NCI-H446 (cell line): ENCODE measurements around the gene ATP1A2.
A peak's percentile ranks its signal among the peaks of the same experiment; 100 is the strongest.

ENCODE experiments used
- DNase-seq, 2 experiments: peaks; one replicate each; lab custom pipeline; 2025; lab: John Stamatoyannopoulos, UW

The ATP1A2 gene

GRCh38 chr1:160171980-160172379 lies 56.4 kb downstream of the ATP1A2 start:
- no peak for DNase-seq

DNA sequence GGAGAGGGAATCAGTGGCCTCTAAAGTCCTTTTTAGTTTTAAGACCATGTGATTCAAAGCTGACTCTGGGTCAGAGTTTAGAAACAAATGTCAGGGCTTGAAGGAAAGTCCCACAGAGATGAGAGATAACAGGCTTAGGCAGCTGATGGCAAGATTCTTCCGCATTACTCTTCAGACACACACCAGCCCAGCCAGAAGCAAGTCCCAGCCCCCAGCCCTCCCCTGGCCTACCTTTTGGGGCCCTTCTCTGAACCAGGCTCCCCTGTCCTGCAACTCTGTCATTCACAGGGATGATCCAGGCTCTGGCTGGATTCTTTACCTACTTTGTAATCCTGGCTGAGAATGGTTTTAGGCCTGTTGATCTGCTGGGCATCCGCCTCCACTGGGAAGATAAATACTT lies 61.7 kb downstream of the ATP1A2 start:
- DNase-seq, result no peak

- no peak for DNase-seq
These were observed 62.1 kb downstream of the ATP1A2 start for GRCh38 chr1:160177667-160178066.

DNA sequence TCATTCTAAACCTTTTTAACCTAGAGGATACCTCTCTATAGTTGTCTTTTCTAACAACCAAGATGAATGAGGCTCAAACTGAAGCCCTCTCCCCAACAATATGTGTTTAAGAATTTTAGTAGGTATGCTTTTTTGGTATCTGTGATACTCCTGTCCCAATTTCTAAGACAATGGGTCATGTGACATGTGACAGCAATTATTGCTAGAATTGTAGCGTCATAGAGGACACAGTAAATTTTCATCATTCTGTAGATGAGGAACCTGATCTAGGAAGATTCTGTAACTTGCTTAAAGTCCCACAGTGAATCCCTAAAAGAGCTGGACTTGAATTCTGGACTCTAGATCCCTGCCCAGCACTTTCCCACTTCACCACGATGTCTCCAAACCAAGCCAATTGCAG lies 63.2 kb downstream of the ATP1A2 start:
- no peak for DNase-seq

- DNase-seq, result no peak
These were observed 63.8 kb downstream of the ATP1A2 start for GRCh38 chr1:160179336-160179735.

GRCh38 chr1:160186246-160186645 lies 70.7 kb downstream of the ATP1A2 start:
- DNase-seq, result no peak

- no peak for DNase-seq
These were observed 71.2 kb downstream of the ATP1A2 start for GRCh38 chr1:160186729-160187128.

DNA sequence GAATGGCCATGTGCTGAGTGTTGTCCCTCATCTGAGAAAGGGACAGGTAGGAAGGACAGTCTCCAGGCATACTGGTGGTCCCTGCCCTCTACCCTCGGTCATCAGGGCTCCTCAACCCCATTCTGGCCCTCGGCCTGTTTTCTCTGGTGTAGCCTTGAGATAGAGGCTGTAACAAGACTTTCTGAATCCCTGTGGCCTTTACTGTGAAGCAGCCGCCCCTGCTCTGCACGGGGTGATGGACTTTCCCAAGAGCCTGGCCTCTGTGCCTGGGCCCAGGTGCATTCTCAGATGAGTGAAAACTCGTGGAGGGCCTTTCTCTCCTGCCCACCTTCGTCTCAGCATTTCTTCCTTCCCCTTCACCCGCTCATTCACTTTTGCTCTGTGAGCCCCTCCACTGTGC lies 71.8 kb downstream of the ATP1A2 start:
- no peak for DNase-seq

GRCh38 chr1:160188341-160188740 lies 72.8 kb downstream of the ATP1A2 start:
- no peak for DNase-seq

GRCh38 chr1:160189649-160190625 lies 74.4 kb downstream of the ATP1A2 start, which contains the start of gene CASQ1:
TSS of gene CASQ1 (plus strand) at chr1:160190575. CDS start at chr1:160190752, 177 bp downstream.
- DNase-seq, result peak; percentile 25 to 81

GRCh38 chr1:160191756-160192155 lies 76.2 kb downstream of the ATP1A2 start:
- DNase-seq, result no peak

GRCh38 chr1:160192234-160192633 lies 76.7 kb downstream of the ATP1A2 start:
- no peak for DNase-seq
